Measurements from ENCODE around the gene PDXK. TPM values are rescaled to one million over a fixed set of nuclear protein-coding genes. Genes with fewer than 3 reads are reported as not detected.

The PDXK gene
- total and polyA plus RNA-seq, 10 of the 15 experiments (the other 5 are each of a cell fraction or from before 2014, with no cell fraction given): 3.7 to 141 (median 60.0) TPM

DNA sequence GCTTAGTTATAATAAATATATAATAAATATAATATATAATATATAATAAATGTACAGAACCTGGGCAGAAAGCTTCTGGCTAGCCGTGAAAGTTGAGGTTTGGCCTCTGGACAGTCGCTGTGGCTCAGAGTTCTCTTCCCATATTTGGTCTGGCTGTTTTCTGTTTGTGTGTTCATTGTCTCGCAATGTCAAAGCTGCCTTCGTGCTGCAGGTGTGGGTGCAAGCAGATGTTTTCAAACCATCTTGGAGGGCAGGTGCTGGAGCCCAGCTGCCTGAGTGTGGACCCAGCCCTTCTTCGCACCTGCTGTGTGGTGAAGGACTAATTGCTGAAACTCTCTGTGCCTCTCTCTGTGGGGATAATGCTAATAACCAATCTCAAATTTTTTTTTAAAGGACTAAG, 60.7 kb downstream of the PDXK start:
- H4K20me1 ChIP-seq (ENCODE audit: control insufficient read depth, insufficient read depth): no peaks in the 10 kb centered on the region
- ChIA-PET SMC1A (ENCODE audit: uncharacterized antibody, unreplicated experiment) (interaction anchor here (0.9 to 1.8 kb wide), 8 partner anchors 10 to 241 kb away, joined by 3 to 10 read pairs (median 3); partner anchors contain the start of gene RRP1), POLR2A (interaction anchor here (0.6 to 1.7 kb wide), 2 partner anchors 10 to 235 kb away, joined by 3 to 8 read pairs; partner anchors contain the start of gene RRP1), RAD21 (ENCODE audit: unreplicated experiment) (interaction anchor here (1.0 to 1.2 kb wide), 4 partner anchors 9 to 63 kb away, joined by 3 to 5 read pairs (median 3); partner anchors contain the start of gene RRP1), CTCF (interaction anchor here (0.6 to 1.9 kb wide), 6 partner anchors 9 to 873 kb away, joined by 3 to 9 read pairs (median 4); partner anchors contain the start of gene RRP1)
- H3K4me1 ChIP-seq (ENCODE audit: control insufficient read depth, insufficient read depth, low read length): peaks cover 9% of the 10 kb centered on the region
- BruUV-seq (replicated peaks): no TSS peak
- WGBS (ENCODE audit: insufficient coverage, insufficient replicate concordance, low lambda C conversion rate, missing lambda C conversion rate): 7% methylated on average over 5 of the region's 5 CpGs
- in situ Hi-C loops (cut with MboI) (no loop called here), intact Hi-C loops (cut with micrococcal nuclease; ENCODE audit: unreplicated experiment) (loop anchor here (5.0 kb wide), 1 partner anchor 52 kb away; no protein-coding TSS in a partner anchor)
- no peak overlapping the region for H3K4me2 ChIP-seq (ENCODE audit: control insufficient read depth, insufficient read depth)
- no peak overlapping the region for H2AFZ ChIP-seq (ENCODE audit: control insufficient read depth, low read depth, low read length)
- H3K79me2 ChIP-seq (ENCODE audit: control insufficient read depth, insufficient read depth, low read length): peaks cover 10% of the 10 kb centered on the region
- no peak for DNase-seq (ENCODE audit: low read depth, low spot score)
- H3K27me3 ChIP-seq (replicated peaks in 1 of 2; ENCODE audit: control insufficient read depth in 2 of 2, insufficient read depth in 2 of 2, low read length in 1 of 2): no peaks in the 10 kb centered on the region
- no peaks in the 10 kb centered on the region for H3K36me3 ChIP-seq (ENCODE audit: control insufficient read depth in 2 of 2, insufficient read depth in 2 of 2, low read length in 1 of 2)
- no peak for FAIRE-seq
- H3K27ac ChIP-seq (ENCODE audit: control insufficient read depth, insufficient read depth): no peak overlapping the region
- H3K9me3 ChIP-seq (replicated peaks; ENCODE audit: control insufficient read depth, insufficient read depth, low read length): no peaks in the 10 kb centered on the region
- H3K4me3 ChIP-seq: no peak overlapping the region
- no peak overlapping the region for H3K9ac ChIP-seq (ENCODE audit: control insufficient read depth, insufficient read depth, low read length)
- ATAC-seq: peak; percentile 29
- TF ChIP-seq TCF3 (IDR thresholded peaks at IDR 0.05; ENCODE audit: borderline replicate concordance, insufficient read depth, low read depth, low read length): peak; percentile 78; the same call in 1 of the 2 replicates
- no peak for TF ChIP-seq NFXL1 (IDR thresholded peaks at IDR 0.05; ENCODE audit: borderline replicate concordance)
- TF ChIP-seq SP1 (IDR thresholded peaks at IDR 0.05; ENCODE audit: low read depth, low read length): no peak
- no peak for TF ChIP-seq BACH1 (IDR thresholded peaks at IDR 0.05; ENCODE audit: borderline replicate concordance)
- TF ChIP-seq SIN3A (IDR thresholded peaks at IDR 0.05; ENCODE audit: low read depth, low read length): no peak
- no peak for TF ChIP-seq RELA (IDR thresholded peaks at IDR 0.05; ENCODE audit: borderline replicate concordance, partially characterized antibody)
- TF ChIP-seq, protein P1, sequence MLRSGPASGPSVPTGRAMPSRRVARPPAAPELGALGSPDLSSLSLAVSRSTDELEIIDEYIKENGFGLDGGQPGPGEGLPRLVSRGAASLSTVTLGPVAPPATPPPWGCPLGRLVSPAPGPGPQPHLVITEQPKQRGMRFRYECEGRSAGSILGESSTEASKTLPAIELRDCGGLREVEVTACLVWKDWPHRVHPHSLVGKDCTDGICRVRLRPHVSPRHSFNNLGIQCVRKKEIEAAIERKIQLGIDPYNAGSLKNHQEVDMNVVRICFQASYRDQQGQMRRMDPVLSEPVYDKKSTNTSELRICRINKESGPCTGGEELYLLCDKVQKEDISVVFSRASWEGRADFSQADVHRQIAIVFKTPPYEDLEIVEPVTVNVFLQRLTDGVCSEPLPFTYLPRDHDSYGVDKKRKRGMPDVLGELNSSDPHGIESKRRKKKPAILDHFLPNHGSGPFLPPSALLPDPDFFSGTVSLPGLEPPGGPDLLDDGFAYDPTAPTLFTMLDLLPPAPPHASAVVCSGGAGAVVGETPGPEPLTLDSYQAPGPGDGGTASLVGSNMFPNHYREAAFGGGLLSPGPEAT (IDR thresholded peaks at IDR 0.05; ENCODE audit: low read depth): no peak
- TF ChIP-seq POLR2AphosphoS2 (IDR thresholded peaks at IDR 0.05; ENCODE audit: low read depth, low read length): no peak
- no peak for TF ChIP-seq NR2C2 (IDR thresholded peaks at IDR 0.05; ENCODE audit: borderline replicate concordance, control insufficient read depth, insufficient read length, low read depth)
- TF ChIP-seq MTA2 (IDR thresholded peaks at IDR 0.05; ENCODE audit: low read depth): peak; percentile 40; the same call in 1 of the 2 replicates
- TF ChIP-seq ZNF217 (IDR thresholded peaks at IDR 0.05): peak; percentile 39; the same call in 1 of the 2 replicates
- TF ChIP-seq MYC (IDR thresholded peaks at IDR 0.05; ENCODE audit: insufficient read depth, insufficient read length, insufficient replicate concordance, low read length, severe bottlenecking): no peak
- no peak for TF ChIP-seq HDAC2 (IDR thresholded peaks at IDR 0.05)
- no peak for TF ChIP-seq RAD21 (IDR thresholded peaks at IDR 0.05; ENCODE audit: insufficient read depth, low read depth, low read length)
- TF ChIP-seq JUNB (IDR thresholded peaks at IDR 0.05): no peak
- TF ChIP-seq, protein P2, sequence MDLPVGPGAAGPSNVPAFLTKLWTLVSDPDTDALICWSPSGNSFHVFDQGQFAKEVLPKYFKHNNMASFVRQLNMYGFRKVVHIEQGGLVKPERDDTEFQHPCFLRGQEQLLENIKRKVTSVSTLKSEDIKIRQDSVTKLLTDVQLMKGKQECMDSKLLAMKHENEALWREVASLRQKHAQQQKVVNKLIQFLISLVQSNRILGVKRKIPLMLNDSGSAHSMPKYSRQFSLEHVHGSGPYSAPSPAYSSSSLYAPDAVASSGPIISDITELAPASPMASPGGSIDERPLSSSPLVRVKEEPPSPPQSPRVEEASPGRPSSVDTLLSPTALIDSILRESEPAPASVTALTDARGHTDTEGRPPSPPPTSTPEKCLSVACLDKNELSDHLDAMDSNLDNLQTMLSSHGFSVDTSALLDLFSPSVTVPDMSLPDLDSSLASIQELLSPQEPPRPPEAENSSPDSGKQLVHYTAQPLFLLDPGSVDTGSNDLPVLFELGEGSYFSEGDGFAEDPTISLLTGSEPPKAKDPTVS (IDR thresholded peaks at IDR 0.05; ENCODE audit: low read depth, low read length): no peak
- TF ChIP-seq, protein P3, sequence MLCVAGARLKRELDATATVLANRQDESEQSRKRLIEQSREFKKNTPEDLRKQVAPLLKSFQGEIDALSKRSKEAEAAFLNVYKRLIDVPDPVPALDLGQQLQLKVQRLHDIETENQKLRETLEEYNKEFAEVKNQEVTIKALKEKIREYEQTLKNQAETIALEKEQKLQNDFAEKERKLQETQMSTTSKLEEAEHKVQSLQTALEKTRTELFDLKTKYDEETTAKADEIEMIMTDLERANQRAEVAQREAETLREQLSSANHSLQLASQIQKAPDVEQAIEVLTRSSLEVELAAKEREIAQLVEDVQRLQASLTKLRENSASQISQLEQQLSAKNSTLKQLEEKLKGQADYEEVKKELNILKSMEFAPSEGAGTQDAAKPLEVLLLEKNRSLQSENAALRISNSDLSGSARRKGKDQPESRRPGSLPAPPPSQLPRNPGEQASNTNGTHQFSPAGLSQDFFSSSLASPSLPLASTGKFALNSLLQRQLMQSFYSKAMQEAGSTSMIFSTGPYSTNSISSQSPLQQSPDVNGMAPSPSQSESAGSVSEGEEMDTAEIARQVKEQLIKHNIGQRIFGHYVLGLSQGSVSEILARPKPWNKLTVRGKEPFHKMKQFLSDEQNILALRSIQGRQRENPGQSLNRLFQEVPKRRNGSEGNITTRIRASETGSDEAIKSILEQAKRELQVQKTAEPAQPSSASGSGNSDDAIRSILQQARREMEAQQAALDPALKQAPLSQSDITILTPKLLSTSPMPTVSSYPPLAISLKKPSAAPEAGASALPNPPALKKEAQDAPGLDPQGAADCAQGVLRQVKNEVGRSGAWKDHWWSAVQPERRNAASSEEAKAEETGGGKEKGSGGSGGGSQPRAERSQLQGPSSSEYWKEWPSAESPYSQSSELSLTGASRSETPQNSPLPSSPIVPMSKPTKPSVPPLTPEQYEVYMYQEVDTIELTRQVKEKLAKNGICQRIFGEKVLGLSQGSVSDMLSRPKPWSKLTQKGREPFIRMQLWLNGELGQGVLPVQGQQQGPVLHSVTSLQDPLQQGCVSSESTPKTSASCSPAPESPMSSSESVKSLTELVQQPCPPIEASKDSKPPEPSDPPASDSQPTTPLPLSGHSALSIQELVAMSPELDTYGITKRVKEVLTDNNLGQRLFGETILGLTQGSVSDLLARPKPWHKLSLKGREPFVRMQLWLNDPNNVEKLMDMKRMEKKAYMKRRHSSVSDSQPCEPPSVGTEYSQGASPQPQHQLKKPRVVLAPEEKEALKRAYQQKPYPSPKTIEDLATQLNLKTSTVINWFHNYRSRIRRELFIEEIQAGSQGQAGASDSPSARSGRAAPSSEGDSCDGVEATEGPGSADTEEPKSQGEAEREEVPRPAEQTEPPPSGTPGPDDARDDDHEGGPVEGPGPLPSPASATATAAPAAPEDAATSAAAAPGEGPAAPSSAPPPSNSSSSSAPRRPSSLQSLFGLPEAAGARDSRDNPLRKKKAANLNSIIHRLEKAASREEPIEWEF (IDR thresholded peaks at IDR 0.05; ENCODE audit: insufficient replicate concordance, low read depth, low read length): no peak

Measured in GM12878 (cell line).